Transverse colon (tissue), 4 donors: ENCODE data around the gene ISLR.

Experiments used
- POLR2A ChIP-seq: fragments of 450-650 bp; IDR thresholded peaks from one replicate; pipeline ENCODE4 v1.6.1; 2016; ENCODE audit warnings: antibody characterized with exemption, mild to moderate bottlenecking, moderate library complexity
- POLR2AphosphoS5 ChIP-seq, 3 donors: sonication (generic); formaldehyde crosslinking; IDR thresholded peaks; one replicate each; pipeline ENCODE4 v1.6.1; 2016; ENCODE audit warnings: antibody characterized with exemption in 3 of 3
- TF ChIP-seq, protein P1 (sequence below), 5 experiments: fragments of 200-600 bp in 3 of 5; fragments of 450-650 bp in 2 of 5; sonication (generic) in 3 of 5; IDR thresholded peaks; 1 replicate in 2 of 5; 2 replicates in 3 of 5; pipeline ENCODE4 v1.5.1; 2016 to 2017; ENCODE audit warnings: antibody characterized with exemption in 5 of 5, inconsistent platforms in 3 of 5, mild to moderate bottlenecking in 2 of 5, moderate library complexity in 1 of 5

DNA sequence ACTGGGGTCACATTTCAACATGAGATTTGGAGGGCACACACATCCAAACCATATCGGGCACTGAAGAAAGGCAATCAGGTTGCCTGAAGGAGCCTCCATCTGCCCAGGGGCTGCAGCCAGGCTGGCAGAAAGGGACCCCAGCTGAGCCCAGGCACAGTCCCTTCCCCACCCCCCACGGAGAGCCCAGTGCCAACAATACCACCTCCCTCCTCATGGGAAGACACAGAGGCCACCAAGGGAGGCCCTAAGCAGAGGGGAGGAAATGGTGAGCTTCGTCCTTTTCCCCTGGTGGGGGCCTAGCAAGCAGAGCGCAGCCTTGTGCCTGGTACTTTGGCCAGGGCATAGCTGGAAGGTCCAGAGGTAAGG is 32.1 kb downstream of the ISLR start:
- TF ChIP-seq, protein P1, sequence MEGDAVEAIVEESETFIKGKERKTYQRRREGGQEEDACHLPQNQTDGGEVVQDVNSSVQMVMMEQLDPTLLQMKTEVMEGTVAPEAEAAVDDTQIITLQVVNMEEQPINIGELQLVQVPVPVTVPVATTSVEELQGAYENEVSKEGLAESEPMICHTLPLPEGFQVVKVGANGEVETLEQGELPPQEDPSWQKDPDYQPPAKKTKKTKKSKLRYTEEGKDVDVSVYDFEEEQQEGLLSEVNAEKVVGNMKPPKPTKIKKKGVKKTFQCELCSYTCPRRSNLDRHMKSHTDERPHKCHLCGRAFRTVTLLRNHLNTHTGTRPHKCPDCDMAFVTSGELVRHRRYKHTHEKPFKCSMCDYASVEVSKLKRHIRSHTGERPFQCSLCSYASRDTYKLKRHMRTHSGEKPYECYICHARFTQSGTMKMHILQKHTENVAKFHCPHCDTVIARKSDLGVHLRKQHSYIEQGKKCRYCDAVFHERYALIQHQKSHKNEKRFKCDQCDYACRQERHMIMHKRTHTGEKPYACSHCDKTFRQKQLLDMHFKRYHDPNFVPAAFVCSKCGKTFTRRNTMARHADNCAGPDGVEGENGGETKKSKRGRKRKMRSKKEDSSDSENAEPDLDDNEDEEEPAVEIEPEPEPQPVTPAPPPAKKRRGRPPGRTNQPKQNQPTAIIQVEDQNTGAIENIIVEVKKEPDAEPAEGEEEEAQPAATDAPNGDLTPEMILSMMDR (IDR thresholded peaks at IDR 0.05) = no peak
- no peak for TF ChIP-seq POLR2A
- no peak for TF ChIP-seq POLR2AphosphoS5 (IDR thresholded peaks at IDR 0.05)
